Measurements from ENCODE around the gene RFX1.

Gene RFX1

GRCh38 chr19:14006766-14007562, 844 bp upstream of the RFX1 start:
- no peak for TF ChIP-seq CTCF (IDR thresholded peaks at IDR 0.05; ENCODE audit: low read depth, low read length, missing control alignments)
- peak overlapping the region; percentile 67 for H3K4me3 ChIP-seq (replicated peaks; ENCODE audit: low read depth, low read length)
- DNase-seq (ENCODE audit: extremely low read depth, low read depth) = no peak

GRCh38 chr19:14005349-14006084, 603 bp downstream of the RFX1 start:
- H3K4me3 ChIP-seq (replicated peaks; ENCODE audit: low read depth, low read length) = peak overlapping the region; percentile 67
- TF ChIP-seq CTCF (IDR thresholded peaks at IDR 0.05; ENCODE audit: low read depth, low read length, missing control alignments) = no peak
- DNase-seq (ENCODE audit: extremely low read depth, low read depth) = no peak

GRCh38 chr19:14004619-14005348, 1.3 kb downstream of the RFX1 start:
- TF ChIP-seq CTCF (IDR thresholded peaks at IDR 0.05; ENCODE audit: low read depth, low read length, missing control alignments) = no peak
- H3K4me3 ChIP-seq (replicated peaks; ENCODE audit: low read depth, low read length) = peak overlapping the region; percentile 25
- DNase-seq (ENCODE audit: extremely low read depth, low read depth) = no peak

- no peak for DNase-seq (ENCODE audit: extremely low read depth, low read depth)
- no peak overlapping the region for H3K4me3 ChIP-seq (replicated peaks; ENCODE audit: low read depth, low read length)
- no peak for TF ChIP-seq CTCF (IDR thresholded peaks at IDR 0.05; ENCODE audit: low read depth, low read length, missing control alignments)
Measured at GRCh38 chr19:14003251-14004055, 2.7 kb downstream of the RFX1 start.

GRCh38 chr19:14002571-14003250, 3.4 kb downstream of the RFX1 start:
- no peak overlapping the region for H3K4me3 ChIP-seq (replicated peaks; ENCODE audit: low read depth, low read length)
- no peak for TF ChIP-seq CTCF (IDR thresholded peaks at IDR 0.05; ENCODE audit: low read depth, low read length, missing control alignments)
- no peak for DNase-seq (ENCODE audit: extremely low read depth, low read depth)
